Cardiac fibroblast (primary cell): Measurements from ENCODE around the gene SF3B2.
A peak's percentile ranks its signal among the peaks of the same experiment; 100 is the strongest.

Experiments used
- DNase-seq, 2 donors: peaks; one replicate each; pipeline versions ENCODE4 v3.0.0 to v3.0.0-alpha.2; 2010; ENCODE audit warnings: low read depth in 2 of 2
- H3K4me3 ChIP-seq, 2 donors: replicated peaks in 1 of 2; 1 replicate in 1 of 2; 2 replicates in 1 of 2; pipeline ENCODE4 v1.5.1; 2011; ENCODE audit warnings: low read depth in 2 of 2, low read length in 2 of 2, mild to moderate bottlenecking in 2 of 2, moderate library complexity in 1 of 2
- CTCF ChIP-seq: IDR thresholded peaks from one replicate; pipeline ENCODE4 v1.5.1; 2011; ENCODE audit warnings: low read depth, mild to moderate bottlenecking, low read length, inconsistent platforms

The SF3B2 gene

GRCh38 chr11:66069715-66070603 is 17.8 kb downstream of the SF3B2 start, which contains the start of gene PACS1:
Gene PACS1, plus strand, starts transcription at chr11:66070272. Its CDS starts 215 bp downstream, at chr11:66070487.
- H3K4me3 ChIP-seq, result peak within 1 kb of the TSS; percentile 66 to 72
- peak; percentile 74 to 95 for DNase-seq
- TF ChIP-seq CTCF, result no peak

GRCh38 chr11:66070604-66071380 is 18.6 kb downstream of the SF3B2 start:
- peak; percentile 59 to 60 for DNase-seq
- no peak for TF ChIP-seq CTCF
- peak overlapping the region; percentile 66 to 72 for H3K4me3 ChIP-seq

GRCh38 chr11:66071381-66071801 is 19.2 kb downstream of the SF3B2 start:
- peak in 1 of 2 donors; percentile 31 for DNase-seq
- TF ChIP-seq CTCF, result no peak
- H3K4me3 ChIP-seq, result peak overlapping the region; percentile 66 to 72

- peak overlapping the region; percentile 66 to 72 for H3K4me3 ChIP-seq
- no peak for TF ChIP-seq CTCF
- DNase-seq, result peak in 1 of 2 donors; percentile 30
Observed at GRCh38 chr11:66072081-66072480, 19.9 kb downstream of the SF3B2 start.

- H3K4me3 ChIP-seq, result no peak overlapping the region
- TF ChIP-seq CTCF, result no peak
- no peak for DNase-seq
Observed at GRCh38 chr11:66072518-66072917, 20.4 kb downstream of the SF3B2 start.

- H3K4me3 ChIP-seq, result no peak overlapping the region
- no peak for DNase-seq
- no peak for TF ChIP-seq CTCF
Observed at GRCh38 chr11:66073669-66074068, 21.5 kb downstream of the SF3B2 start.
